HG03039 (cell line): ENCODE data around the gene SARM1.

Source experiments
- ATAC-seq: cut with Tn5 transposase; IDR thresholded peaks from one replicate; pipeline ENCODE4 v1.9.1; 2021; ENCODE audit warnings: mild to moderate bottlenecking, moderate library complexity; ENCODE audit not compliant: unreplicated experiment

Gene SARM1

GRCh38 chr17:28367641-28368305 is 3.7 kb upstream of the SARM1 start:
- no peak for ATAC-seq

- no peak for ATAC-seq
Measured at GRCh38 chr17:28368306-28368831, 3.1 kb upstream of the SARM1 start.

GRCh38 chr17:28368915-28369683 is 2.4 kb upstream of the SARM1 start:
- no peak for ATAC-seq

- ATAC-seq: no peak
Measured at GRCh38 chr17:28369684-28370034, 1.8 kb upstream of the SARM1 start.

- no peak for ATAC-seq
Measured at GRCh38 chr17:28370035-28370743, 1.3 kb upstream of the SARM1 start, which contains the start of gene VTN. Gene VTN (minus strand): TSS chr17:28370307. CDS start chr17:28370203, 104 bp downstream.

- ATAC-seq: no peak
Measured at GRCh38 chr17:28370744-28371103, 770 bp upstream of the SARM1 start.

- peak; percentile 14 for ATAC-seq
Measured at GRCh38 chr17:28372203-28372944, 880 bp downstream of the SARM1 start.

- no peak for ATAC-seq
Measured at GRCh38 chr17:28372945-28373274, 1.4 kb downstream of the SARM1 start.

GRCh38 chr17:28379814-28380801 is 8.6 kb downstream of the SARM1 start:
- no peak for ATAC-seq

- ATAC-seq: no peak
Measured at GRCh38 chr17:28381141-28381825, 9.8 kb downstream of the SARM1 start.

GRCh38 chr17:28384281-28385036 is 13.0 kb downstream of the SARM1 start:
- ATAC-seq: no peak

GRCh38 chr17:28385037-28385400 is 13.5 kb downstream of the SARM1 start:
- ATAC-seq: no peak

GRCh38 chr17:28385406-28385805 is 13.9 kb downstream of the SARM1 start:
- ATAC-seq: no peak

GRCh38 chr17:28386391-28386790 is 14.9 kb downstream of the SARM1 start:
- no peak for ATAC-seq

- no peak for ATAC-seq
Measured at GRCh38 chr17:28388106-28388505, 16.6 kb downstream of the SARM1 start.

- ATAC-seq: no peak
Measured at GRCh38 chr17:28390141-28390540, 18.6 kb downstream of the SARM1 start.

GRCh38 chr17:28390563-28390962 is 19.1 kb downstream of the SARM1 start:
- ATAC-seq: no peak

GRCh38 chr17:28390984-28391383 is 19.5 kb downstream of the SARM1 start:
- ATAC-seq: no peak

- no peak for ATAC-seq
Measured at GRCh38 chr17:28391401-28391800, 19.9 kb downstream of the SARM1 start.
